ENCODE results near the gene TRIM7. TPM values are rescaled to one million over a fixed set of nuclear protein-coding genes. Genes with fewer than 3 reads are reported as not detected.
A peak's percentile ranks its signal among the peaks of the same experiment; 100 is the strongest.
"Not testable (repeated sequence)": the region's sequence is repeated elsewhere in the genome, so short reads cannot be mapped to it uniquely, and the experiment has no call there.

Gene TRIM7
- total RNA-seq, 1 donor from 2014 or later: not detected

GRCh38 chr5:181149355-181149754 is 55.6 kb downstream of the TRIM7 start:
- Mint-ChIP-seq H3K36me3 (ENCODE audit: low read depth, unreplicated experiment) (no peaks in the 10 kb centered on the region), H3K27me3 (ENCODE audit: unreplicated experiment) (peaks cover 8% of the 10 kb centered on the region), H3K9me3 (ENCODE audit: unreplicated experiment) (no peaks in the 10 kb centered on the region), H3K4me1 (ENCODE audit: unreplicated experiment) (peaks cover 2% of the 10 kb centered on the region), H3K4me3 (ENCODE audit: unreplicated experiment) (no peak overlapping the region), H3K27ac (ENCODE audit: unreplicated experiment) (no peak overlapping the region)
- no peak for DNase-seq (ENCODE audit: low spot score)
- no peak for TF ChIP-seq CTCF (IDR thresholded peaks at IDR 0.05; ENCODE audit: unreplicated experiment)

- not testable (repeated sequence) for H3K4me3 Mint-ChIP-seq (ENCODE audit: unreplicated experiment); H3K9me3 Mint-ChIP-seq (ENCODE audit: unreplicated experiment); H3K27ac Mint-ChIP-seq (ENCODE audit: unreplicated experiment); H3K27me3 Mint-ChIP-seq (ENCODE audit: unreplicated experiment); DNase-seq (ENCODE audit: low spot score); H3K4me1 Mint-ChIP-seq (ENCODE audit: unreplicated experiment); H3K36me3 Mint-ChIP-seq (ENCODE audit: low read depth, unreplicated experiment)
Measured at GRCh38 chr5:181146927-181147636, 57.9 kb downstream of the TRIM7 start, which contains the start of gene OR2V2. Gene OR2V2 (plus strand): TSS chr5:181147586. CDS start chr5:181154943, 7,357 bp downstream.

- H3K27ac Mint-ChIP-seq (ENCODE audit: unreplicated experiment): no peak overlapping the region
- peaks cover 5% of the 10 kb centered on the region for H3K27me3 Mint-ChIP-seq (ENCODE audit: unreplicated experiment)
- no peak for TF ChIP-seq CTCF (IDR thresholded peaks at IDR 0.05; ENCODE audit: unreplicated experiment)
- peaks cover 2% of the 10 kb centered on the region for H3K4me1 Mint-ChIP-seq (ENCODE audit: unreplicated experiment)
- DNase-seq (ENCODE audit: low spot score): no peak
- no peak overlapping the region for H3K4me3 Mint-ChIP-seq (ENCODE audit: unreplicated experiment)
- no peaks in the 10 kb centered on the region for H3K9me3 Mint-ChIP-seq (ENCODE audit: unreplicated experiment)
- H3K36me3 Mint-ChIP-seq (ENCODE audit: low read depth, unreplicated experiment): no peaks in the 10 kb centered on the region
Measured at GRCh38 chr5:181145133-181145532, 59.9 kb downstream of the TRIM7 start.

Small RNA genes lying within 50 kb of the gene (microRNA-seq; reads per million reads assigned to microRNA genes)
- gene MIR4638 (ENCODE audit: unreplicated experiment): 0.77 reads per million, percentile 4 among the genes with 10 or more reads in this experiment

Other genes starting within 250 kb of the TRIM7 start
- gene BTNL3, start 216.3 kb downstream of the TRIM7 start, total RNA-seq (ENCODE audit: unreplicated experiment): 0.36 TPM
- 24.3 TPM for gene BTNL9, start 164.9 kb downstream of the TRIM7 start, total RNA-seq (ENCODE audit: unreplicated experiment)
- not detected for gene OR2V1, start 74.0 kb downstream of the TRIM7 start, total RNA-seq (ENCODE audit: unreplicated experiment)
- gene OR2V2, start 57.6 kb downstream of the TRIM7 start, total RNA-seq (ENCODE audit: unreplicated experiment): not detected
- 21.8 TPM for gene TRIM41, start 18.1 kb upstream of the TRIM7 start, total RNA-seq (ENCODE audit: unreplicated experiment)
- gene RACK1, start 38.7 kb upstream of the TRIM7 start, total RNA-seq (ENCODE audit: unreplicated experiment): 2,232 TPM
- gene TRIM52, start 55.9 kb upstream of the TRIM7 start, total RNA-seq (ENCODE audit: unreplicated experiment): 10.4 TPM
- gene OR4F3, start 162.1 kb upstream of the TRIM7 start, total RNA-seq (ENCODE audit: unreplicated experiment): not detected

Measured in endothelial cell (in vitro differentiated cells).